GM18951 (cell line): ENCODE measurements around the gene POLK.

ENCODE experiments used
- POLR2A ChIP-seq: IDR thresholded peaks from 4 replicates; pipeline ENCODE4 v1.6.1; 2011; ENCODE audit warnings: mild to moderate bottlenecking; ENCODE audit not compliant: insufficient read length, insufficient read depth; ENCODE audit errors: extremely low read depth
- in situ Hi-C: fragments of 300-500 bp; cut with MboI; formaldehyde crosslinking; loops from one replicate; pipeline ENCODE4 v1.12.0; 2022; ENCODE audit warnings: low sequenced_read_pairs, mixed read lengths, inconsistent platforms; ENCODE audit not compliant: unreplicated experiment

POLK gene

GRCh38 chr5:75614176-75614575, 102.5 kb downstream of the POLK start:
- TF ChIP-seq POLR2A, result no peak
- in situ Hi-C loops, result no loop called here

GRCh38 chr5:75616371-75616881, 104.7 kb downstream of the POLK start:
- no peak for TF ChIP-seq POLR2A
- in situ Hi-C loops, result no loop called here

GRCh38 chr5:75616971-75617621, 105.4 kb downstream of the POLK start:
- in situ Hi-C loops, result no loop called here
- no peak for TF ChIP-seq POLR2A

GRCh38 chr5:75617736-75618352, 106.2 kb downstream of the POLK start:
- no peak for TF ChIP-seq POLR2A
- in situ Hi-C loops, result no loop called here

- no peak for TF ChIP-seq POLR2A
- in situ Hi-C loops, result no loop called here
Measured at GRCh38 chr5:75620184-75620959, 108.7 kb downstream of the POLK start.

GRCh38 chr5:75622564-75622963, 110.9 kb downstream of the POLK start:
- TF ChIP-seq POLR2A, result no peak
- in situ Hi-C loops, result no loop called here

- in situ Hi-C loops, result no loop called here
- TF ChIP-seq POLR2A, result no peak
Measured at GRCh38 chr5:75623846-75624245, 112.2 kb downstream of the POLK start.

- in situ Hi-C loops, result no loop called here
- TF ChIP-seq POLR2A, result no peak
Measured at GRCh38 chr5:75626959-75627358, 115.3 kb downstream of the POLK start.

- in situ Hi-C loops, result no loop called here
- TF ChIP-seq POLR2A, result no peak
Measured at GRCh38 chr5:75627801-75628200, 116.1 kb downstream of the POLK start.

- in situ Hi-C loops, result no loop called here
- no peak for TF ChIP-seq POLR2A
Measured at GRCh38 chr5:75630875-75631274, 119.2 kb downstream of the POLK start.

GRCh38 chr5:75632321-75632720, 120.6 kb downstream of the POLK start:
- in situ Hi-C loops, result no loop called here
- no peak for TF ChIP-seq POLR2A

- no peak for TF ChIP-seq POLR2A
- in situ Hi-C loops, result no loop called here
Measured at GRCh38 chr5:75637949-75638348, 126.3 kb downstream of the POLK start.

- no peak for TF ChIP-seq POLR2A
- in situ Hi-C loops, result no loop called here
Measured at GRCh38 chr5:75639535-75640311, 128.0 kb downstream of the POLK start.
